WTC11 (cell line): ENCODE measurements around the gene WNT3. TPM values are rescaled to one million over a fixed set of nuclear protein-coding genes. Genes with fewer than 3 reads are reported as not detected.

Source experiments
- ATAC-seq: fragments of 200-7000 bp; cut with Tn5 transposase; 2 replicates; pipeline ENCODE4 v1.10.0; 2021; ENCODE audit warnings: mild to moderate bottlenecking, moderate library complexity
- CTCF ChIA-PET: fragments of 300-600 bp; sonication (Branson Sonifier 250); formaldehyde crosslinking; loops from one replicate; lab custom pipeline; 2021; ENCODE audit warnings: antibody characterized with exemption; lab: Charles Lee
- POLR2A ChIA-PET: fragments of 350-600 bp; sonication (Branson Sonifier 250); formaldehyde crosslinking; loops from one replicate; lab custom pipeline; 2021; ENCODE audit warnings: antibody characterized with exemption; lab: Charles Lee
- DNase-seq: peaks from one replicate; pipeline ENCODE4 v3.0.0; 2021; ENCODE audit warnings: low spot score
- H3K27ac Mint-ChIP-seq: 2 replicates; pipeline ENCODE4 v1.8.0; 2021; ENCODE audit warnings: mixed read lengths
- H3K27me3 Mint-ChIP-seq: 2 replicates; pipeline ENCODE4 v1.8.0; 2021; ENCODE audit warnings: low read depth, mild to moderate bottlenecking, moderate library complexity, mixed read lengths
- H3K36me3 Mint-ChIP-seq: 2 replicates; pipeline ENCODE4 v1.8.0; 2021; ENCODE audit warnings: mixed read lengths
- H3K4me1 Mint-ChIP-seq: 2 replicates; pipeline ENCODE4 v1.8.0; 2022; ENCODE audit warnings: mixed read lengths
- H3K4me3 Mint-ChIP-seq: 2 replicates; pipeline ENCODE4 v1.8.0; 2021; ENCODE audit warnings: mild to moderate bottlenecking, moderate library complexity, mixed read lengths
- H3K9me3 Mint-ChIP-seq: 2 replicates; pipeline ENCODE4 v1.8.0; 2021; ENCODE audit warnings: mixed read lengths
- CREB1 ChIP-seq: sonication (generic); formaldehyde crosslinking; IDR thresholded peaks from 2 replicates; pipeline ENCODE4 v1.8.0; 2023; ENCODE audit warnings: mild to moderate bottlenecking, missing genetic modification reagents
- ELF4 ChIP-seq: sonication (generic); formaldehyde crosslinking; IDR thresholded peaks from 2 replicates; pipeline ENCODE4 v1.8.1; 2022; ENCODE audit warnings: low read depth, mild to moderate bottlenecking, moderate library complexity, missing genetic modification reagents
- HMGA2 ChIP-seq: fragments of 250-450 bp; sonication (Bioruptor Pico); IDR thresholded peaks from 2 replicates; pipeline ENCODE4 v1.4.0; 2021; ENCODE audit warnings: mild to moderate bottlenecking, moderate library complexity
- NR1H2 ChIP-seq: sonication (generic); formaldehyde crosslinking; IDR thresholded peaks from 2 replicates; pipeline ENCODE4 v1.9.0; 2021; ENCODE audit warnings: mild to moderate bottlenecking, moderate library complexity, missing genetic modification reagents
- NR3C1 ChIP-seq: sonication (generic); formaldehyde crosslinking; conservative IDR thresholded peaks from 2 replicates; pipeline ENCODE4 v1.8.1; 2023; ENCODE audit warnings: low read depth, mild to moderate bottlenecking, missing genetic modification reagents
- SOX15 ChIP-seq: fragments of 250-450 bp; sonication (Bioruptor Pico); IDR thresholded peaks from 2 replicates; pipeline ENCODE4 v1.9.0; 2021; ENCODE audit warnings: mild to moderate bottlenecking
- SP1 ChIP-seq: sonication (generic); formaldehyde crosslinking; conservative IDR thresholded peaks from 2 replicates; pipeline ENCODE4 v1.8.1; 2022; ENCODE audit warnings: missing genetic modification reagents
- ZNF138 ChIP-seq: sonication (generic); formaldehyde crosslinking; conservative IDR thresholded peaks from 2 replicates; pipeline ENCODE4 v1.8.1; 2022; ENCODE audit warnings: mild to moderate bottlenecking, moderate library complexity, missing genetic modification reagents
- ZNF317 ChIP-seq: sonication (generic); formaldehyde crosslinking; IDR thresholded peaks from 2 replicates; pipeline ENCODE4 v1.8.1; 2023; ENCODE audit warnings: low read depth, mild to moderate bottlenecking, moderate library complexity, missing genetic modification reagents, borderline replicate concordance
- ZNF671 ChIP-seq: fragments of 250-450 bp; sonication (Bioruptor Pico); IDR thresholded peaks from 2 replicates; pipeline ENCODE4 v1.8.0; 2021; ENCODE audit warnings: mild to moderate bottlenecking
- total RNA-seq: library from RNA; stranded (reverse); gene quantifications from 3 replicates; pipeline ENCODE4 v1.2.3, GENCODE V29; 2021
- TF ChIP-seq, protein P1 (sequence below): sonication (generic); formaldehyde crosslinking; IDR thresholded peaks from 2 replicates; pipeline ENCODE4 v1.8.1; 2023; ENCODE audit warnings: mild to moderate bottlenecking, missing genetic modification reagents, borderline replicate concordance
- TF ChIP-seq, protein P2 (sequence below): fragments of 250-450 bp; sonication (Bioruptor Pico); IDR thresholded peaks from 2 replicates; pipeline ENCODE4 v1.9.0; 2021; ENCODE audit warnings: mild to moderate bottlenecking
- TF ChIP-seq, protein P3 (sequence below): sonication (generic); formaldehyde crosslinking; IDR thresholded peaks from 2 replicates; pipeline ENCODE4 v1.8.1; 2022; ENCODE audit warnings: mild to moderate bottlenecking, missing genetic modification reagents, moderate library complexity, borderline replicate concordance
- TF ChIP-seq, protein P4 (sequence below): sonication (generic); formaldehyde crosslinking; conservative IDR thresholded peaks from 2 replicates; pipeline ENCODE4 v1.8.1; 2022; ENCODE audit warnings: mild to moderate bottlenecking, missing genetic modification reagents
- TF ChIP-seq, protein P5 (sequence below): sonication (generic); formaldehyde crosslinking; IDR thresholded peaks from 2 replicates; pipeline ENCODE4 v1.8.1; 2023; ENCODE audit warnings: mild to moderate bottlenecking, missing genetic modification reagents, moderate library complexity
- TF ChIP-seq, protein P6 (sequence below): sonication (generic); formaldehyde crosslinking; IDR thresholded peaks from 2 replicates; pipeline ENCODE4 v1.8.0; 2023; ENCODE audit warnings: missing genetic modification reagents

Gene WNT3
- total RNA-seq, 1 experiment from 2014 or later = 14.1 TPM

DNA sequence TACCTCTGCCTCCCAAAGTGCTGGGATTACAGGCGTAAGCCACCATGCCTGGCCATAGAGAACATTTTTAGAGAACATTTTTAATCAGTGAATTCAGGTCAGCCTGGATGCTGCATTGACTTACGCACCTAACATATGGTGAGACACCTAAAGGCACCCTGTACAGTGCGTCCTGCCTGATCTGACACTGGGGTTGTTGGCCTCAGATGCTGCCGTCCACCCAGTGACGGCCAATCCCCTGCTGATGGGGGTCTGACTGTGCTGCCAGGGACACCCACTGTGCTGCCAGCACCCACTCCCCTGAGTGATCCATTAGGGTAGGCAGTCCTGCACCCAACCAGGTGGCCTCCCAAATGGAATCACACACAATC, 38.5 kb downstream of the WNT3 start:
- CTCF ChIA-PET = interaction anchor here (1.2 to 1.7 kb wide), 2 partner anchors 15 to 37 kb away, joined by 4 read pairs; no protein-coding TSS in a partner anchor
- Mint-ChIP-seq H3K27me3 (peaks cover 66% of the 10 kb centered on the region), H3K27ac (no peak overlapping the region), H3K4me3 (no peak overlapping the region), H3K36me3 (peaks cover 4% of the 10 kb centered on the region), H3K4me1 (peaks cover 25% of the 10 kb centered on the region), H3K9me3 (no peaks in the 10 kb centered on the region)
- POLR2A ChIA-PET = no interaction called here
- TF ChIP-seq ELF4 (CRISPR knock-in tag) (no peak), ZNF138 (CRISPR knock-in tag) (no peak)
- TF ChIP-seq, protein P1, sequence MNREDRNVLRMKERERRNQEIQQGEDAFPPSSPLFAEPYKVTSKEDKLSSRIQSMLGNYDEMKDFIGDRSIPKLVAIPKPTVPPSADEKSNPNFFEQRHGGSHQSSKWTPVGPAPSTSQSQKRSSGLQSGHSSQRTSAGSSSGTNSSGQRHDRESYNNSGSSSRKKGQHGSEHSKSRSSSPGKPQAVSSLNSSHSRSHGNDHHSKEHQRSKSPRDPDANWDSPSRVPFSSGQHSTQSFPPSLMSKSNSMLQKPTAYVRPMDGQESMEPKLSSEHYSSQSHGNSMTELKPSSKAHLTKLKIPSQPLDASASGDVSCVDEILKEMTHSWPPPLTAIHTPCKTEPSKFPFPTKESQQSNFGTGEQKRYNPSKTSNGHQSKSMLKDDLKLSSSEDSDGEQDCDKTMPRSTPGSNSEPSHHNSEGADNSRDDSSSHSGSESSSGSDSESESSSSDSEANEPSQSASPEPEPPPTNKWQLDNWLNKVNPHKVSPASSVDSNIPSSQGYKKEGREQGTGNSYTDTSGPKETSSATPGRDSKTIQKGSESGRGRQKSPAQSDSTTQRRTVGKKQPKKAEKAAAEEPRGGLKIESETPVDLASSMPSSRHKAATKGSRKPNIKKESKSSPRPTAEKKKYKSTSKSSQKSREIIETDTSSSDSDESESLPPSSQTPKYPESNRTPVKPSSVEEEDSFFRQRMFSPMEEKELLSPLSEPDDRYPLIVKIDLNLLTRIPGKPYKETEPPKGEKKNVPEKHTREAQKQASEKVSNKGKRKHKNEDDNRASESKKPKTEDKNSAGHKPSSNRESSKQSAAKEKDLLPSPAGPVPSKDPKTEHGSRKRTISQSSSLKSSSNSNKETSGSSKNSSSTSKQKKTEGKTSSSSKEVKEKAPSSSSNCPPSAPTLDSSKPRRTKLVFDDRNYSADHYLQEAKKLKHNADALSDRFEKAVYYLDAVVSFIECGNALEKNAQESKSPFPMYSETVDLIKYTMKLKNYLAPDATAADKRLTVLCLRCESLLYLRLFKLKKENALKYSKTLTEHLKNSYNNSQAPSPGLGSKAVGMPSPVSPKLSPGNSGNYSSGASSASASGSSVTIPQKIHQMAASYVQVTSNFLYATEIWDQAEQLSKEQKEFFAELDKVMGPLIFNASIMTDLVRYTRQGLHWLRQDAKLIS (CRISPR knock-in tag) = no peak
- DNase-seq (no peak), ATAC-seq (no peak)

DNA sequence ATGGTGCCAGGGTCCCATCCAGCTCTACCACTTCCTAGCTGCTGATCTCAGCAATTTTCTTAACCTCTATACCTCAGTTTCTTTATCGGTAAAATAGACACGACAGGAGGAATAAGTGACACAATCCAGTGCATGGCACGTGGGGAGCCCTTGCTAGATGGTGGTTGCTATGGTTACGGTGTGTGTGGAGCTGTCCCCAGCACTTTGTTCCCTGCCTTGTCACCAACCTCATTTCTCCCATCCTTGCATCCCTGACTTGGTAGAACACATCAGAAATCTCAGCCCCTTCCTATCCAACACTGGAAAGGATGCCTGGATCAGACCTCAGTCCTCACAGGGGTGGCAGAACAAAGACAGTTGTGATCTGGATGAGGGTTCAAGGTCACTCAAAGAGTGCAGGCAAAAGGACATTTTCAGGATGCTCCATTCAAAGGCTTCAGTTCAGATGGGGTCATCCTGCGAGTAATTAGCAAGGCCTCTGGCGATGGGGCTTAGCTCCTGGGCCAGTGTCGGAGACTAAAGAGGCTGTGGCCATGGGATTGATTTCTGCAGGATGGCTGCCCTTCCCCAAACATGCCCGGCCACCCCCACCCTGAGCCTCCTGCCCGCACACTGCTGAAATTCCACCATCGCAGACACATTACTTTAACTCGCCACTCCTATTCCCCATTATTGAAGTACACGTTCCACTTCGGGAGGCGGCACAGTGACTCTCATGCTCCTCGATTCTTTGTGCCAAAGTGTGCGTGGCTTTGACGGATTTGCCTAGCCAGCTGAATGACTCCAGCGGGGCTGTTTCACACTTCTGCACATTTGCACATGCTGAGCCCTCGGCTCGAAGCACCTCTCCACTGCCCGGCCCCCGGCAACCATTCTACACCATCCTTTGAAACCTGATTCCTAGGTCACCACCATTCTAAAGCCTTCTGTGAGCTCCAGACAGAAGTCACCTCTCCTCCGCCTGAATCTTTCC, 40.3 kb downstream of the WNT3 start:
- no peak for DNase-seq
- H3K4me3 Mint-ChIP-seq = no peak overlapping the region
- no peaks in the 10 kb centered on the region for H3K9me3 Mint-ChIP-seq
- POLR2A ChIA-PET = no interaction called here
- TF ChIP-seq ZNF671 (CRISPR knock-in tag) (no peak), SOX15 (CRISPR knock-in tag) (no peak), SP1 (no peak)
- TF ChIP-seq, protein P2, sequence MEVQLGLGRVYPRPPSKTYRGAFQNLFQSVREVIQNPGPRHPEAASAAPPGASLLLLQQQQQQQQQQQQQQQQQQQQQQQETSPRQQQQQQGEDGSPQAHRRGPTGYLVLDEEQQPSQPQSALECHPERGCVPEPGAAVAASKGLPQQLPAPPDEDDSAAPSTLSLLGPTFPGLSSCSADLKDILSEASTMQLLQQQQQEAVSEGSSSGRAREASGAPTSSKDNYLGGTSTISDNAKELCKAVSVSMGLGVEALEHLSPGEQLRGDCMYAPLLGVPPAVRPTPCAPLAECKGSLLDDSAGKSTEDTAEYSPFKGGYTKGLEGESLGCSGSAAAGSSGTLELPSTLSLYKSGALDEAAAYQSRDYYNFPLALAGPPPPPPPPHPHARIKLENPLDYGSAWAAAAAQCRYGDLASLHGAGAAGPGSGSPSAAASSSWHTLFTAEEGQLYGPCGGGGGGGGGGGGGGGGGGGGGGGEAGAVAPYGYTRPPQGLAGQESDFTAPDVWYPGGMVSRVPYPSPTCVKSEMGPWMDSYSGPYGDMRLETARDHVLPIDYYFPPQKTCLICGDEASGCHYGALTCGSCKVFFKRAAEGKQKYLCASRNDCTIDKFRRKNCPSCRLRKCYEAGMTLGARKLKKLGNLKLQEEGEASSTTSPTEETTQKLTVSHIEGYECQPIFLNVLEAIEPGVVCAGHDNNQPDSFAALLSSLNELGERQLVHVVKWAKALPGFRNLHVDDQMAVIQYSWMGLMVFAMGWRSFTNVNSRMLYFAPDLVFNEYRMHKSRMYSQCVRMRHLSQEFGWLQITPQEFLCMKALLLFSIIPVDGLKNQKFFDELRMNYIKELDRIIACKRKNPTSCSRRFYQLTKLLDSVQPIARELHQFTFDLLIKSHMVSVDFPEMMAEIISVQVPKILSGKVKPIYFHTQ (CRISPR knock-in tag) = no peak
- CTCF ChIA-PET = no interaction called here
- no peak for ATAC-seq
- peaks cover 7% of the 10 kb centered on the region for H3K36me3 Mint-ChIP-seq
- H3K27me3 Mint-ChIP-seq = peaks cover 78% of the 10 kb centered on the region
- peaks cover 41% of the 10 kb centered on the region for H3K4me1 Mint-ChIP-seq
- no peak overlapping the region for H3K27ac Mint-ChIP-seq

DNA sequence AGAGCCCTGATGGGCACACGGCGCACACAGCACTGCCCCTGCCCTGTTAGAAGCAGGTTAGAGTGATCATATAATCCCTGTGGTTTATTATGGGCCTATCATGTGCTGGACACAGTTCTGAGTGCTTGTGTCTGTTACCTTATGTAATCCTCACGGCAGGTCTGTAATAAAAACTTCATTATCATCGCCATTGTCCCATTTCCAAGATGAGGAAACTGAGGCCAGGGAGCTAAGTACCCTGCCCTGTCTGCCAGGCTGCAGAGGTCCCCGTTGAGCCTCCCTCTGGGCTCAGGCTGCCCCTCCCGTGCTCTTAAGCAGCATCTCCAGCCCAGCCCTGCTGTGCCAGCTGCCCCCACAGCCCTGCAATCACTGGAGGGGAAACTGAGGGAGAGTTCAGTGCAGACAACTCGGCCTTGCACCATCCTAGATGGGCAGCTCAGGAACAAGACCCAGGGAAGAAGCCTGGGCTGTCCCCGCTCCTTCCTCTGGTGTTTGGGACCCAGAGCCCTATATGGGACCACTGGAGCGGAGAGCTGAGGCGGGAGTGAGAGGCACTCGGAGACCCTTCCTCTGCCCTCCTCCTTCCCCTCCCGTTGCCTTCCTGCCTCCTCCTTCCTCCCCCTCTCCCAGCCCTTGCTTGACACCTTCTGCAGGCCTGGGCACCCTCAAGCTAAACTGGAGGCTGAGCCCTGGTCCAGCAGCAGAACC, 42.0 kb downstream of the WNT3 start:
- POLR2A ChIA-PET = no interaction called here
- CTCF ChIA-PET = no interaction called here
- H3K27ac Mint-ChIP-seq = no peak overlapping the region
- peaks cover 7% of the 10 kb centered on the region for H3K36me3 Mint-ChIP-seq
- no peaks in the 10 kb centered on the region for H3K9me3 Mint-ChIP-seq
- peaks cover 42% of the 10 kb centered on the region for H3K4me1 Mint-ChIP-seq
- no peak overlapping the region for H3K4me3 Mint-ChIP-seq
- no peak for ATAC-seq
- peaks cover 73% of the 10 kb centered on the region for H3K27me3 Mint-ChIP-seq
- no peak for DNase-seq
- no peak for TF ChIP-seq HMGA2
- no peak for TF ChIP-seq SP1
- TF ChIP-seq, protein P3, sequence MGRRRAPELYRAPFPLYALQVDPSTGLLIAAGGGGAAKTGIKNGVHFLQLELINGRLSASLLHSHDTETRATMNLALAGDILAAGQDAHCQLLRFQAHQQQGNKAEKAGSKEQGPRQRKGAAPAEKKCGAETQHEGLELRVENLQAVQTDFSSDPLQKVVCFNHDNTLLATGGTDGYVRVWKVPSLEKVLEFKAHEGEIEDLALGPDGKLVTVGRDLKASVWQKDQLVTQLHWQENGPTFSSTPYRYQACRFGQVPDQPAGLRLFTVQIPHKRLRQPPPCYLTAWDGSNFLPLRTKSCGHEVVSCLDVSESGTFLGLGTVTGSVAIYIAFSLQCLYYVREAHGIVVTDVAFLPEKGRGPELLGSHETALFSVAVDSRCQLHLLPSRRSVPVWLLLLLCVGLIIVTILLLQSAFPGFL = no peak
- TF ChIP-seq NR3C1 (CRISPR knock-in tag) = no peak
- no peak for TF ChIP-seq NR1H2 (CRISPR knock-in tag)
- TF ChIP-seq, protein P4, sequence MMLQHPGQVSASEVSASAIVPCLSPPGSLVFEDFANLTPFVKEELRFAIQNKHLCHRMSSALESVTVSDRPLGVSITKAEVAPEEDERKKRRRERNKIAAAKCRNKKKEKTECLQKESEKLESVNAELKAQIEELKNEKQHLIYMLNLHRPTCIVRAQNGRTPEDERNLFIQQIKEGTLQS = no peak
- TF ChIP-seq, protein P5, sequence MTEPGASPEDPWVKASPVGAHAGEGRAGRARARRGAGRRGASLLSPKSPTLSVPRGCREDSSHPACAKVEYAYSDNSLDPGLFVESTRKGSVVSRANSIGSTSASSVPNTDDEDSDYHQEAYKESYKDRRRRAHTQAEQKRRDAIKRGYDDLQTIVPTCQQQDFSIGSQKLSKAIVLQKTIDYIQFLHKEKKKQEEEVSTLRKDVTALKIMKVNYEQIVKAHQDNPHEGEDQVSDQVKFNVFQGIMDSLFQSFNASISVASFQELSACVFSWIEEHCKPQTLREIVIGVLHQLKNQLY (CRISPR knock-in tag) = no peak
- TF ChIP-seq CREB1 (CRISPR knock-in tag) = no peak
- TF ChIP-seq, protein P6, sequence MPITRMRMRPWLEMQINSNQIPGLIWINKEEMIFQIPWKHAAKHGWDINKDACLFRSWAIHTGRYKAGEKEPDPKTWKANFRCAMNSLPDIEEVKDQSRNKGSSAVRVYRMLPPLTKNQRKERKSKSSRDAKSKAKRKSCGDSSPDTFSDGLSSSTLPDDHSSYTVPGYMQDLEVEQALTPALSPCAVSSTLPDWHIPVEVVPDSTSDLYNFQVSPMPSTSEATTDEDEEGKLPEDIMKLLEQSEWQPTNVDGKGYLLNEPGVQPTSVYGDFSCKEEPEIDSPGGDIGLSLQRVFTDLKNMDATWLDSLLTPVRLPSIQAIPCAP = no peak
- no peak for TF ChIP-seq ZNF317 (CRISPR knock-in tag)
